ENCODE measurements around the gene PKHD1.

PKHD1 gene

GRCh38 chr6:51738614-51739013, 348.8 kb downstream of the PKHD1 start:
- ATAC-seq (ENCODE audit: low read depth): no peak

GRCh38 chr6:51737580-51738360, 349.6 kb downstream of the PKHD1 start:
- peaks cover 3% of the 10 kb centered on the region for H3K27me3 ChIP-seq (ENCODE audit: insufficient read depth, poor library complexity, severe bottlenecking)
- ATAC-seq (ENCODE audit: low read depth): no peak
- TF ChIP-seq CTCF (IDR thresholded peaks at IDR 0.05; ENCODE audit: poor library complexity, severe bottlenecking): no peak
- no peak overlapping the region for H3K27ac ChIP-seq (ENCODE audit: poor library complexity, severe bottlenecking)
- no peaks in the 10 kb centered on the region for H3K4me1 ChIP-seq (ENCODE audit: insufficient read depth, poor library complexity, severe bottlenecking)
- no peaks in the 10 kb centered on the region for H3K9me3 ChIP-seq (ENCODE audit: severe bottlenecking)
- no peak for DNase-seq (ENCODE audit: low spot score)
- H3K4me3 ChIP-seq (ENCODE audit: severe bottlenecking): no peak overlapping the region
- H3K36me3 ChIP-seq (ENCODE audit: low read depth): no peaks in the 10 kb centered on the region

More at GRCh38 chr6:51738614-51739013, 348.8 kb downstream of the PKHD1 start:
- no peak overlapping the region for H3K27ac ChIP-seq (ENCODE audit: poor library complexity, severe bottlenecking)
- no peaks in the 10 kb centered on the region for H3K4me1 ChIP-seq (ENCODE audit: insufficient read depth, poor library complexity, severe bottlenecking)
- DNase-seq (ENCODE audit: low spot score): no peak
- H3K4me3 ChIP-seq (ENCODE audit: severe bottlenecking): no peak overlapping the region
- TF ChIP-seq CTCF (IDR thresholded peaks at IDR 0.05; ENCODE audit: poor library complexity, severe bottlenecking): no peak
- peaks cover 3% of the 10 kb centered on the region for H3K27me3 ChIP-seq (ENCODE audit: insufficient read depth, poor library complexity, severe bottlenecking)
- no peaks in the 10 kb centered on the region for H3K9me3 ChIP-seq (ENCODE audit: severe bottlenecking)
- H3K36me3 ChIP-seq (ENCODE audit: low read depth): no peaks in the 10 kb centered on the region

GRCh38 chr6:51725155-51725554, 362.3 kb downstream of the PKHD1 start:
- no peak for DNase-seq (ENCODE audit: low spot score)
- Histone ChIP-seq H3K4me1 (ENCODE audit: insufficient read depth, poor library complexity, severe bottlenecking) (no peaks in the 10 kb centered on the region), H3K9me3 (ENCODE audit: severe bottlenecking) (no peaks in the 10 kb centered on the region), H3K27me3 (ENCODE audit: insufficient read depth, poor library complexity, severe bottlenecking) (peaks cover 8% of the 10 kb centered on the region), H3K4me3 (ENCODE audit: severe bottlenecking) (no peak overlapping the region), H3K36me3 (ENCODE audit: low read depth) (no peaks in the 10 kb centered on the region), H3K27ac (ENCODE audit: poor library complexity, severe bottlenecking) (no peak overlapping the region)
- no peak for TF ChIP-seq CTCF (IDR thresholded peaks at IDR 0.05; ENCODE audit: poor library complexity, severe bottlenecking)
- no peak for ATAC-seq (ENCODE audit: low read depth)

- Histone ChIP-seq H3K27me3 (ENCODE audit: insufficient read depth, poor library complexity, severe bottlenecking) (no peaks in the 10 kb centered on the region), H3K4me3 (ENCODE audit: severe bottlenecking) (no peak overlapping the region), H3K36me3 (ENCODE audit: low read depth) (no peaks in the 10 kb centered on the region), H3K9me3 (ENCODE audit: severe bottlenecking) (no peaks in the 10 kb centered on the region), H3K27ac (ENCODE audit: poor library complexity, severe bottlenecking) (no peak overlapping the region), H3K4me1 (ENCODE audit: insufficient read depth, poor library complexity, severe bottlenecking) (no peaks in the 10 kb centered on the region)
- no peak for TF ChIP-seq CTCF (IDR thresholded peaks at IDR 0.05; ENCODE audit: poor library complexity, severe bottlenecking)
- no peak for DNase-seq (ENCODE audit: low spot score)
- ATAC-seq (ENCODE audit: low read depth): no peak
Observed at GRCh38 chr6:51720327-51720726, 367.1 kb downstream of the PKHD1 start.

- ATAC-seq (ENCODE audit: low read depth): no peak
- Histone ChIP-seq H3K4me3 (ENCODE audit: severe bottlenecking) (no peak overlapping the region), H3K4me1 (ENCODE audit: insufficient read depth, poor library complexity, severe bottlenecking) (no peaks in the 10 kb centered on the region), H3K36me3 (ENCODE audit: low read depth) (no peaks in the 10 kb centered on the region), H3K27ac (ENCODE audit: poor library complexity, severe bottlenecking) (no peak overlapping the region), H3K27me3 (ENCODE audit: insufficient read depth, poor library complexity, severe bottlenecking) (no peaks in the 10 kb centered on the region), H3K9me3 (ENCODE audit: severe bottlenecking) (no peaks in the 10 kb centered on the region)
- no peak for TF ChIP-seq CTCF (IDR thresholded peaks at IDR 0.05; ENCODE audit: poor library complexity, severe bottlenecking)
- DNase-seq (ENCODE audit: low spot score): no peak
Observed at GRCh38 chr6:51719297-51719696, 368.1 kb downstream of the PKHD1 start.
